Ishikawa (cell line): ENCODE data around the gene AZU1.

Source experiments
- CEBPB ChIP-seq: IDR thresholded peaks from 2 replicates; pipeline ENCODE4 v1.6.1; 2012
- CREB1 ChIP-seq: IDR thresholded peaks from 2 replicates; pipeline ENCODE4 v1.6.1; 2012; ENCODE audit warnings: low read depth
- EGR1 ChIP-seq: IDR thresholded peaks from 2 replicates; pipeline ENCODE4 v1.6.1; 2012
- EP300 ChIP-seq: IDR thresholded peaks from 2 replicates; pipeline ENCODE4 v1.6.1; 2012; ENCODE audit warnings: borderline replicate concordance
- FOXM1 ChIP-seq: IDR thresholded peaks from 2 replicates; pipeline ENCODE4 v1.6.1; 2012; ENCODE audit warnings: low read depth, borderline replicate concordance
- NFIC ChIP-seq: IDR thresholded peaks from 2 replicates; pipeline ENCODE4 v1.6.1; 2012
- RAD21 ChIP-seq: IDR thresholded peaks from 2 replicates; pipeline ENCODE4 v1.6.1; 2012; ENCODE audit warnings: low read depth
- TAF1 ChIP-seq: IDR thresholded peaks from 2 replicates; pipeline ENCODE4 v1.6.1; 2012; ENCODE audit warnings: low read depth, mild to moderate bottlenecking
- TCF12 ChIP-seq: IDR thresholded peaks from 2 replicates; pipeline ENCODE4 v1.6.1; 2012; ENCODE audit warnings: low read depth
- TEAD4 ChIP-seq: IDR thresholded peaks from 2 replicates; pipeline ENCODE4 v1.6.1; 2012
- YY1 ChIP-seq: IDR thresholded peaks from 2 replicates; pipeline ENCODE4 v1.6.1; 2012; ENCODE audit warnings: low read depth
- ZBTB7A ChIP-seq: IDR thresholded peaks from 2 replicates; pipeline ENCODE4 v1.6.1; 2012; ENCODE audit warnings: low read depth
- TF ChIP-seq, protein P1 (sequence below): IDR thresholded peaks from 2 replicates; pipeline ENCODE4 v1.6.1; 2012
- TF ChIP-seq, protein P2 (sequence below): IDR thresholded peaks from 2 replicates; pipeline ENCODE4 v1.6.1; 2012
- TF ChIP-seq, protein P3 (sequence below): IDR thresholded peaks from 2 replicates; pipeline ENCODE4 v1.6.1; 2012; ENCODE audit warnings: low read depth, mild to moderate bottlenecking

AZU1 gene

DNA sequence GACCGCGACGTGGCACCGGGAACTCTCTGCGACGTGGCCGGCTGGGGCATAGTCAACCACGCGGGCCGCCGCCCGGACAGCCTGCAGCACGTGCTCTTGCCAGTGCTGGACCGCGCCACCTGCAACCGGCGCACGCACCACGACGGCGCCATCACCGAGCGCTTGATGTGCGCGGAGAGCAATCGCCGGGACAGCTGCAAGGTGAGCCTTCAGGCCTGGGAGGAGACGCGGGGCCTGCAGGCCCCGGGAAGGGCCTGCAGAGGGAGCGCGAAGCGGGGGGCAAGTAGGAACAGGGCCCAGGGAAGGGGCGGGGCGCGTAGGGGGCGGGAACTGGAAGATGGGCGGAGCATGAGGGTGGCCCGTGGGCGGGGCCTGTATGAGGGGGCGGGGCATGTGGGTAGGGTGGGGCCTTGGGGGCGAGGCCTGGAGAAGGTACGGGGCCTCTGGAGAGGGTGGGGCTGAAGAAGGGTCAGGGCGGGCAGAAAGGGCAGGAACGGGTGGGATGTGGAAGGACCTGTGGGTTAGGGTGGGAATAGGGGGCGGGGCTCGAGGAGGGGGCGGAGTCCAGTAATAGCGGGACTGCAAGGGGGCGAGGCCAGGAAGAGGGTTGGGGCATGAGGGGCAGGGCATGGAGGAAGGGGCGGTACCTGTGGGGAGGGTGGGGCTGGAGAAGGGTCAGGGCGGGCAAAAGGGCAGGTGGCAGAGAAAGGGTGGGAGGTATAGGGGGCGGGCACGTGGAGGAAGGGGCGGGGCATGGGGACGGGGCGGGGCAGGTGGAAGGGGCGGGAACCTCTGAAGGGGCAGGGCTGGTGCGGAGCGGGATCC lies 34.3 kb downstream of the AZU1 start:
- 0 out of 2 replicates have a peak, but pooled peaks have one; percentile 35 for TF ChIP-seq YY1
- TF ChIP-seq, protein P1, sequence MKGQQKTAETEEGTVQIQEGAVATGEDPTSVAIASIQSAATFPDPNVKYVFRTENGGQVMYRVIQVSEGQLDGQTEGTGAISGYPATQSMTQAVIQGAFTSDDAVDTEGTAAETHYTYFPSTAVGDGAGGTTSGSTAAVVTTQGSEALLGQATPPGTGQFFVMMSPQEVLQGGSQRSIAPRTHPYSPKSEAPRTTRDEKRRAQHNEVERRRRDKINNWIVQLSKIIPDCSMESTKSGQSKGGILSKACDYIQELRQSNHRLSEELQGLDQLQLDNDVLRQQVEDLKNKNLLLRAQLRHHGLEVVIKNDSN: peak; percentile 67
- no peak for TF ChIP-seq NFIC
- TF ChIP-seq ZBTB7A: 0 out of 2 replicates have a peak, but pooled peaks have one; percentile 9
- no peak for TF ChIP-seq EP300
- TF ChIP-seq, protein P2, sequence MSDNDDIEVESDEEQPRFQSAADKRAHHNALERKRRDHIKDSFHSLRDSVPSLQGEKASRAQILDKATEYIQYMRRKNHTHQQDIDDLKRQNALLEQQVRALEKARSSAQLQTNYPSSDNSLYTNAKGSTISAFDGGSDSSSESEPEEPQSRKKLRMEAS: peak; percentile 99
- peak; percentile 20; the same call in 1 of the 2 replicates for TF ChIP-seq RAD21

DNA sequence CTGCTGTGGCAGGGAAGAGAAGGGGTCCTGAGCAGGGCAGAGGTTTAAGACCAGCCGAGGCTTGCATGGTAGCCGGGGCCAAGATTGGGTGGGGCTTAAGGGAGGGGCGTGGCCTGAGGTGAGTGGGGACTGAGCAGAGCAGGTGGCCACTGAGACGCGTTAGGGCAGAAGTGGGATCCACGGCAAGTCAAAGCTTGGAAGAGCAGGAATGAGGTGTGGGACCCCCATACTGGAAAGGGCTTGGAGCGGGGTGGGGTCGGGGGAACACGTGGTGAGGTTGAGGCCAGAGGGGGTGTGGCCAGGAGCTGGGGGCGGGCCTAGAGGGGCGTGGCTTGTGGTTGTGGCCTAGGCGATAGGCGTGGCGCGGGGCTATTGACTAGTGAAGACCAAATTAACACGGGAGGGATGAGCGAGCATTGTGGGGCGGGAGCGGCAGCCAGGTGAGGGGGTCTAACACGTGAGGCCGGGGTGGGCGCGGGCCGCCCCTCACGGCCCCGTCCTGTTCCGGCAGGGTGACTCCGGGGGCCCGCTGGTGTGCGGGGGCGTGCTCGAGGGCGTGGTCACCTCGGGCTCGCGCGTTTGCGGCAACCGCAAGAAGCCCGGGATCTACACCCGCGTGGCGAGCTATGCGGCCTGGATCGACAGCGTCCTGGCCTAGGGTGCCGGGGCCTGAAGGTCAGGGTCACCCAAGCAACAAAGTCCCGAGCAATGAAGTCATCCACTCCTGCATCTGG lies 35.1 kb downstream of the AZU1 start:
- TF ChIP-seq RAD21: no peak
- no peak for TF ChIP-seq CREB1
- no peak for TF ChIP-seq CEBPB
- TF ChIP-seq EGR1: no peak
- no peak for TF ChIP-seq EP300
- TF ChIP-seq, protein P3, sequence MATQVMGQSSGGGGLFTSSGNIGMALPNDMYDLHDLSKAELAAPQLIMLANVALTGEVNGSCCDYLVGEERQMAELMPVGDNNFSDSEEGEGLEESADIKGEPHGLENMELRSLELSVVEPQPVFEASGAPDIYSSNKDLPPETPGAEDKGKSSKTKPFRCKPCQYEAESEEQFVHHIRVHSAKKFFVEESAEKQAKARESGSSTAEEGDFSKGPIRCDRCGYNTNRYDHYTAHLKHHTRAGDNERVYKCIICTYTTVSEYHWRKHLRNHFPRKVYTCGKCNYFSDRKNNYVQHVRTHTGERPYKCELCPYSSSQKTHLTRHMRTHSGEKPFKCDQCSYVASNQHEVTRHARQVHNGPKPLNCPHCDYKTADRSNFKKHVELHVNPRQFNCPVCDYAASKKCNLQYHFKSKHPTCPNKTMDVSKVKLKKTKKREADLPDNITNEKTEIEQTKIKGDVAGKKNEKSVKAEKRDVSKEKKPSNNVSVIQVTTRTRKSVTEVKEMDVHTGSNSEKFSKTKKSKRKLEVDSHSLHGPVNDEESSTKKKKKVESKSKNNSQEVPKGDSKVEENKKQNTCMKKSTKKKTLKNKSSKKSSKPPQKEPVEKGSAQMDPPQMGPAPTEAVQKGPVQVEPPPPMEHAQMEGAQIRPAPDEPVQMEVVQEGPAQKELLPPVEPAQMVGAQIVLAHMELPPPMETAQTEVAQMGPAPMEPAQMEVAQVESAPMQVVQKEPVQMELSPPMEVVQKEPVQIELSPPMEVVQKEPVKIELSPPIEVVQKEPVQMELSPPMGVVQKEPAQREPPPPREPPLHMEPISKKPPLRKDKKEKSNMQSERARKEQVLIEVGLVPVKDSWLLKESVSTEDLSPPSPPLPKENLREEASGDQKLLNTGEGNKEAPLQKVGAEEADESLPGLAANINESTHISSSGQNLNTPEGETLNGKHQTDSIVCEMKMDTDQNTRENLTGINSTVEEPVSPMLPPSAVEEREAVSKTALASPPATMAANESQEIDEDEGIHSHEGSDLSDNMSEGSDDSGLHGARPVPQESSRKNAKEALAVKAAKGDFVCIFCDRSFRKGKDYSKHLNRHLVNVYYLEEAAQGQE: no peak
- no peak for TF ChIP-seq TAF1
- no peak for TF ChIP-seq NFIC
- no peak for TF ChIP-seq YY1
- TF ChIP-seq, protein P2: peak; percentile 51
- TF ChIP-seq, protein P1: peak; percentile 35; the same call in 1 of the 2 replicates
- TF ChIP-seq FOXM1: no peak
- TF ChIP-seq TCF12: no peak
- TF ChIP-seq TEAD4: no peak
- no peak for TF ChIP-seq ZBTB7A

DNA sequence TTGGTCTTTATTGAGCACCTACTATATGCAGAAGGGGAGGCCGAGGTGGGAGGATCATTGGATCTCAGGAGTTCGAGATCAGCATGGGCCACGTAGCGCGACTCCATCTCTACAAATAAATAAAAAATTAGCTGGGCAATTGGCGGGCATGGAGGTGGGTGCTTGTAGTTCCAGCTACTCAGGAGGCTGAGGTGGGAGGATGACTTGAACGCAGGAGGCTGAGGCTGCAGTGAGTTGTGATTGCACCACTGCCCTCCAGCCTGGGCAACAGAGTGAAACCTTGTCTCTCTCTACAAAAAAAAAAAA lies 35.6 kb downstream of the AZU1 start:
- TF ChIP-seq TEAD4: no peak
- TF ChIP-seq CEBPB: no peak
- no peak for TF ChIP-seq EP300
- no peak for TF ChIP-seq TCF12
- TF ChIP-seq, protein P3: no peak

DNA sequence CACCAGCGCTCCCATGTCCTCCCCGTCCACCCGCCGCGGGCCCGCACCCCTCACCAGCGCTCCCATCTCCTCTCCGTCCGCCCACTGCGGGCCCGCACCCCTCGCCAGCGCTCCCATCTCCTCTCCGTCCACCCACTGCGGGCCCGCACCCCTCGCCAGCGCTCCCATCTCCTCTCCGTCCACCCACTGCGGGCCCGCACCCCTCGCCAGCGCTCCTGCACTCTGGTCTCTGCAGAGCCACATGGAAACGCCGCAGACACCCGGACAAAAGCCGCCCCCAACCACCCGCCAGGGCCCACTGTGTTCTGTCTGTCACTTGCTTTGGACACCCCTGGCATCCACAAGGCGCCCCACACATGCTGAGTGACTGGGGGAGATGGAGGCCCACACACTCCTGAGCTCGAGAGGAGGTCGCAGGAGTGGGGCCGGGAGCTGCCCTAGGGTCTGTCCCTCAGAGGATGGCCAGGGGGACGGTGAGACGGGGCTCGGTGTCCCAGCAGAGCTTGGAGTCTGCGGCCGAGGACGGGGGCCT lies 39.2 kb downstream of the AZU1 start:
- TF ChIP-seq TCF12: no peak
- TF ChIP-seq EGR1: no peak
- TF ChIP-seq TEAD4: no peak
- no peak for TF ChIP-seq FOXM1
- TF ChIP-seq, protein P2: no peak
- no peak for TF ChIP-seq CEBPB
- TF ChIP-seq CREB1: no peak
- TF ChIP-seq YY1: no peak
- no peak for TF ChIP-seq EP300
- TF ChIP-seq ZBTB7A: no peak
- TF ChIP-seq, protein P1: no peak
- TF ChIP-seq, protein P3: no peak
- TF ChIP-seq NFIC: no peak
- TF ChIP-seq RAD21: no peak
- no peak for TF ChIP-seq TAF1
